PC-3 (cell line): Measurements from ENCODE around the gene NCBP3. TPM values are rescaled to one million over a fixed set of nuclear protein-coding genes. Genes with fewer than 3 reads are reported as not detected.

Experiments
- ATAC-seq: fragments of 200-7000 bp; cut with Tn5 transposase; 2 replicates; pipeline ENCODE4 v1.9.1; 2020; ENCODE audit warnings: mild to moderate bottlenecking, moderate library complexity
- BruUV-seq: library from RNA; stranded (reverse); fragments of 400-500 nt; replicated peaks from 2 replicates; lab custom pipeline; 2021; lab: Mats Ljungman, UMichigan
- CTCF ChIA-PET: fragments of 300-600 bp; sonication (Branson Sonifier 250); formaldehyde crosslinking; loops from one replicate; lab custom pipeline; 2022; ENCODE audit warnings: antibody characterized with exemption; lab: Charles Lee
- POLR2A ChIA-PET: fragments of 300-600 bp; sonication (Branson Sonifier 250); formaldehyde crosslinking; loops from one replicate; lab custom pipeline; 2022; ENCODE audit warnings: antibody characterized with exemption; ENCODE audit not compliant: unreplicated experiment; lab: Charles Lee
- DNase-seq: peaks from one replicate; pipeline ENCODE4 v3.0.0-alpha.2; 2015
- H2AFZ ChIP-seq: fragments of 300-600 bp; sonication (generic); 2 replicates; pipeline ENCODE4 v1.6.0; 2016; ENCODE audit warnings: antibody characterized with exemption, low read length
- H3F3A ChIP-seq: fragments of 300-600 bp; sonication (generic); one replicate; pipeline ENCODE4 v1.6.0; 2017; ENCODE audit warnings: antibody characterized with exemption, low read length, control low read depth, mild to moderate bottlenecking; ENCODE audit not compliant: unreplicated experiment
- H3K27ac ChIP-seq: fragments of 300-600 bp; sonication (generic); 2 replicates; pipeline ENCODE4 v1.5.1; 2016; ENCODE audit warnings: mild to moderate bottlenecking, low read length
- H3K27me3 ChIP-seq: fragments of 300-600 bp; sonication (generic); 2 replicates; pipeline ENCODE4 v1.6.1; 2016; ENCODE audit warnings: low read length, mixed read lengths
- H3K36me3 ChIP-seq: fragments of 300-600 bp; sonication (generic); 2 replicates; pipeline ENCODE4 v1.6.1; 2016; ENCODE audit warnings: low read depth, mixed run types, low read length, mixed read lengths
- H3K4me1 ChIP-seq: fragments of 300-600 bp; sonication (generic); 2 replicates; pipeline ENCODE4 v1.5.1; 2016; ENCODE audit warnings: low read length; ENCODE audit not compliant: insufficient read depth
- H3K4me2 ChIP-seq: fragments of 300-600 bp; sonication (generic); 2 replicates; pipeline ENCODE4 v1.6.0; 2016; ENCODE audit warnings: low read length
- H3K4me3 ChIP-seq: fragments of 300-600 bp; sonication (generic); 2 replicates; pipeline ENCODE4 v1.5.1; 2016; ENCODE audit warnings: mild to moderate bottlenecking, low read length, mixed read lengths
- H3K79me2 ChIP-seq: fragments of 300-600 bp; sonication (generic); 2 replicates; pipeline ENCODE4 v1.6.1; 2017; ENCODE audit warnings: low read length, mixed read lengths
- H3K9ac ChIP-seq: fragments of 300-600 bp; sonication (generic); 2 replicates; pipeline ENCODE4 v1.6.0; 2016; ENCODE audit warnings: mild to moderate bottlenecking, low read length
- H3K9me2 ChIP-seq: fragments of 300-600 bp; sonication (generic); replicated peaks from 2 replicates; pipeline ENCODE4 v1.6.1; 2016; ENCODE audit warnings: mixed run types, low read length, mixed read lengths
- H3K9me3 ChIP-seq: fragments of 300-600 bp; sonication (generic); 2 replicates; pipeline ENCODE4 v1.6.1; 2016; ENCODE audit warnings: low read length, mixed read lengths
- H4K20me1 ChIP-seq: fragments of 300-600 bp; sonication (generic); 2 replicates; pipeline ENCODE4 v1.6.1; 2016; ENCODE audit warnings: low read length, mixed read lengths
- EZH2 ChIP-seq: fragments of 300-600 bp; sonication (generic); IDR thresholded peaks from one replicate; pipeline ENCODE4 v1.6.1; 2017; ENCODE audit warnings: antibody characterized with exemption, mild to moderate bottlenecking, low read length; ENCODE audit not compliant: unreplicated experiment
- EZH2phosphoT487 ChIP-seq: fragments of 300-600 bp; sonication (generic); IDR thresholded peaks from 2 replicates; pipeline ENCODE4 v1.6.1; 2018; ENCODE audit warnings: mild to moderate bottlenecking, antibody characterized with exemption, low read length, borderline replicate concordance
- intact Hi-C: fragments of 100-400 bp; cut with micrococcal nuclease; formaldehyde crosslinking; loops from 2 replicates; pipeline ENCODE4 v1.9.0; 2023
- total RNA-seq: library from RNA; depleted of rRNA; stranded (reverse); fragments of >200 nt; gene quantifications from 2 replicates; pipeline ENCODE4 v1.2.3, GENCODE V29; 2014
- TF ChIP-seq, protein P1 (sequence below): fragments of 300-600 bp; sonication (generic); conservative IDR thresholded peaks from 2 replicates; pipeline ENCODE4 v1.5.1; 2017; ENCODE audit warnings: antibody characterized with exemption, low read depth, mild to moderate bottlenecking, low read length

The NCBP3 gene
- total RNA-seq, 1 experiment from 2014 or later, result 21.0 TPM

DNA sequence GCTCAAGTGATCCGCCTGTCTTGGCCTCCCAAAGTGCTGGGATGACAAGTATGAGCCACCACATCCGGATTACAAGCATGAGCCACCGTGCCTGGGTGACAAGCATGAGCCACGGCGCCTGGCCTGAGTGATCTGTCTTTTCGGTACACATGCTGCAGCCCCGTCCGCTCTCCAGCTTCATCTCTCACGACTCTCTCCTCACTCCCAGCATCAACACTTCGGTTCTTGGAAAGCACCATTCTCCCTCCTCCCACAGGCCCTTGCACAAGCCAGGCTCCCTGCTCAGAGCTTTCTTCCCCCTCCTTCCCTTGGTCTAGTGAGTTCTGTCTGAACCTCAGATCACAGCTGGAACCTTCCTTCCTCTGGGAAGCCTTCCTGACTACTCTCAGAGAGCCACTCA is 6.5 kb upstream of the NCBP3 start:
- DNase-seq (no peak), ATAC-seq (no peak)
- H3K79me2 ChIP-seq, result no peaks in the 10 kb centered on the region
- H2AFZ ChIP-seq, result no peak overlapping the region
- H3F3A ChIP-seq, result no peaks in the 10 kb centered on the region
- H3K9ac ChIP-seq, result no peak overlapping the region
- no peaks in the 10 kb centered on the region for H3K9me3 ChIP-seq
- no peak overlapping the region for H3K27ac ChIP-seq
- H4K20me1 ChIP-seq, result no peaks in the 10 kb centered on the region
- BruUV-seq, result no TSS peak
- H3K36me3 ChIP-seq, result no peaks in the 10 kb centered on the region
- ChIA-PET CTCF (no interaction called here), POLR2A (no interaction called here)
- H3K4me1 ChIP-seq, result no peaks in the 10 kb centered on the region
- intact Hi-C loops, result no loop called here
- no peaks in the 10 kb centered on the region for H3K27me3 ChIP-seq
- no peak overlapping the region for H3K4me3 ChIP-seq
- TF ChIP-seq EZH2phosphoT487 (no peak), EZH2 (no peak)
- TF ChIP-seq, protein P1, sequence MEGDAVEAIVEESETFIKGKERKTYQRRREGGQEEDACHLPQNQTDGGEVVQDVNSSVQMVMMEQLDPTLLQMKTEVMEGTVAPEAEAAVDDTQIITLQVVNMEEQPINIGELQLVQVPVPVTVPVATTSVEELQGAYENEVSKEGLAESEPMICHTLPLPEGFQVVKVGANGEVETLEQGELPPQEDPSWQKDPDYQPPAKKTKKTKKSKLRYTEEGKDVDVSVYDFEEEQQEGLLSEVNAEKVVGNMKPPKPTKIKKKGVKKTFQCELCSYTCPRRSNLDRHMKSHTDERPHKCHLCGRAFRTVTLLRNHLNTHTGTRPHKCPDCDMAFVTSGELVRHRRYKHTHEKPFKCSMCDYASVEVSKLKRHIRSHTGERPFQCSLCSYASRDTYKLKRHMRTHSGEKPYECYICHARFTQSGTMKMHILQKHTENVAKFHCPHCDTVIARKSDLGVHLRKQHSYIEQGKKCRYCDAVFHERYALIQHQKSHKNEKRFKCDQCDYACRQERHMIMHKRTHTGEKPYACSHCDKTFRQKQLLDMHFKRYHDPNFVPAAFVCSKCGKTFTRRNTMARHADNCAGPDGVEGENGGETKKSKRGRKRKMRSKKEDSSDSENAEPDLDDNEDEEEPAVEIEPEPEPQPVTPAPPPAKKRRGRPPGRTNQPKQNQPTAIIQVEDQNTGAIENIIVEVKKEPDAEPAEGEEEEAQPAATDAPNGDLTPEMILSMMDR, result no peak
- H3K9me2 ChIP-seq, result no peaks in the 10 kb centered on the region
- no peak overlapping the region for H3K4me2 ChIP-seq

GRCh38 chr17:3851461-3852100 is 5.5 kb upstream of the NCBP3 start:
- BruUV-seq, result no TSS peak
- Histone ChIP-seq H3K9ac (no peak overlapping the region), H3K79me2 (no peaks in the 10 kb centered on the region), H3K36me3 (no peaks in the 10 kb centered on the region), H3F3A (no peaks in the 10 kb centered on the region), H2AFZ (no peak overlapping the region), H3K9me3 (no peaks in the 10 kb centered on the region), H3K4me3 (no peak overlapping the region), H3K9me2 (no peaks in the 10 kb centered on the region), H4K20me1 (no peaks in the 10 kb centered on the region), H3K4me2 (no peak overlapping the region), H3K27ac (no peak overlapping the region), H3K4me1 (no peaks in the 10 kb centered on the region), H3K27me3 (no peaks in the 10 kb centered on the region)
- TF ChIP-seq EZH2, result no peak
- TF ChIP-seq EZH2phosphoT487, result no peak
- TF ChIP-seq, protein P1, result no peak
- DNase-seq (no peak), ATAC-seq (no peak)
- ChIA-PET POLR2A (no interaction called here), CTCF (no interaction called here)
- intact Hi-C loops, result no loop called here

DNA sequence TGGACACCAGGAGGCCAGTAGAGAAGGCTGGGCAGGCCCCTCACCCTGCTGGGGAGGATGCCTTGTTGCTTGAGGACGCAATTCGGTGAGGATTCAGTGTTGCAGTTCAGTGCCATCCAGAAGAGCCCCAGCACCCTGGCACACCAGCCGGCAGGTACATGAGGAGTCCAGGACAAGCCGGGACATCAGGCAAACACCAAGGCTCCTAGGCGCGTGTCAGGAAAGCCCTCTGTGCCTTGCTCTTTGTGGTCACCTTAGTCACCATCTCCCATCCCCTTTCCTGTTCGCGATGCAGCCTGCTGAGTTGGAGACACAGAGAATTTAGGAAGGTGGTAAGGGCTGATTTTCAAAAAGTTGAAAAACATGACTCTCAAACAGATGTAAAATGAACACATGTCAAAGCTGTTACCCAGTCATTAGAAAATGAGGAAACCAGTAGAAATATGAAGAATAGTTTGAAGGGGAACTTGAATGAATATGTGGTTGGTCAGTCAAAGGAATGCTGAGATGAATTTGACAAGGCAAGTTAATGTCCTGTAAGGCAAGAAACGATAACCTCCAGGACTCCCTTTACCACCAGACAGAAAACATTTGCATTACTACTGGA is 2.3 kb upstream of the NCBP3 start:
- intact Hi-C loops, result no loop called here
- ChIA-PET POLR2A (no interaction called here), CTCF (no interaction called here)
- DNase-seq (no peak), ATAC-seq (no peak)
- TF ChIP-seq EZH2, result no peak
- no peak for TF ChIP-seq EZH2phosphoT487
- TF ChIP-seq, protein P1, result no peak
- Histone ChIP-seq H3K79me2 (peaks cover 27% of the 10 kb centered on the region), H4K20me1 (0 out of 2 replicates have a peak, but pooled peaks cover 4% of the 10 kb centered on the region), H3K9ac (no peak overlapping the region), H3K4me3 (no peak overlapping the region), H2AFZ (no peak overlapping the region), H3K36me3 (no peaks in the 10 kb centered on the region; the same call in 1 of the 2 replicates), H3K9me3 (no peaks in the 10 kb centered on the region), H3K27me3 (no peaks in the 10 kb centered on the region), H3K9me2 (no peaks in the 10 kb centered on the region), H3K27ac (no peak overlapping the region), H3F3A (no peaks in the 10 kb centered on the region), H3K4me1 (no peaks in the 10 kb centered on the region), H3K4me2 (no peak overlapping the region)
- no TSS peak for BruUV-seq
